ENCODE results near the gene ZFAND3. TPM values are rescaled to one million over a fixed set of nuclear protein-coding genes. Genes with fewer than 3 reads are reported as not detected.

ZFAND3 gene
- total and polyA plus RNA-seq, 10 of the 15 experiments (the other 5 are each of a cell fraction or from before 2014, with no cell fraction given) = 0.90 to 34.4 (median 16.3) TPM

DNA sequence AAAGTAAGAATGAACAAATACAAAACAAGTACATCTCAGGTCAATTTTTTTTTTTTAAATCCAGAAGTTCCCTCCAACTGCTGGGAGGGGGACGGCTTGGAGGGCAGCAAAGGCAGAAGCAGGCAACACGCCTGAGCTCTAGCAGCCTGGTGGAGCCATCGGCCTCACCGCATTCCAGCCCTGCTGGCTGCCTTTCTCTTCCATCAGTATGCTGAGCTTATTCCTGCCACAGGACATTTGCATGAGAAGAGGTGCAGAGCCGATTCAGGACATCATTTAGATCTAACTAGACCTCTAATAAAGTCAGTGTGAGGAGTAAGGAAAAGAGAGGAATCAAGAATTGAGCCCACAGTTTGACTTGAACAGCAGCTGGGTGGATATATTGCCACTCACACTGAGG is 318.8 kb downstream of the ZFAND3 start:
- FAIRE-seq (no peak), DNase-seq (ENCODE audit: low read depth, low spot score) (no peak), ATAC-seq (no peak)
- BruUV-seq (replicated peaks) = no TSS peak
- CTCF ChIA-PET = no interaction called here
- intact Hi-C loops (cut with micrococcal nuclease; ENCODE audit: unreplicated experiment) (no loop called here), in situ Hi-C loops (cut with MboI) (no loop called here)
- Histone ChIP-seq H3K27me3 (replicated peaks in 1 of 2; ENCODE audit: control insufficient read depth in 2 of 2, insufficient read depth in 2 of 2, low read length in 1 of 2) (no peaks in the 10 kb centered on the region), H3K4me1 (ENCODE audit: control insufficient read depth, insufficient read depth, low read length) (0 out of 2 replicates have a peak, but pooled peaks cover 4% of the 10 kb centered on the region), H3K9me3 (replicated peaks; ENCODE audit: control insufficient read depth, insufficient read depth, low read length) (no peaks in the 10 kb centered on the region), H3K9ac (ENCODE audit: control insufficient read depth, insufficient read depth, low read length) (no peak overlapping the region), H2AFZ (ENCODE audit: control insufficient read depth, low read depth, low read length) (no peak overlapping the region), H3K4me3 (no peak overlapping the region), H3K4me2 (ENCODE audit: control insufficient read depth, insufficient read depth) (no peak overlapping the region), H3K27ac (ENCODE audit: control insufficient read depth, insufficient read depth) (no peak overlapping the region), H4K20me1 (ENCODE audit: control insufficient read depth, insufficient read depth) (peaks cover 3% of the 10 kb centered on the region; the same call in 1 of the 2 replicates), H3K36me3 (ENCODE audit: control insufficient read depth in 2 of 2, insufficient read depth in 2 of 2, low read length in 1 of 2) (peaks cover 3 to 4% of the 10 kb centered on the region in 2 experiments; a peak in 3 of 4 replicates), H3K79me2 (ENCODE audit: control insufficient read depth, insufficient read depth, low read length) (no peaks in the 10 kb centered on the region)
- WGBS (ENCODE audit: insufficient coverage, insufficient replicate concordance, low lambda C conversion rate, missing lambda C conversion rate) = 89% methylated on average over 5 of the region's 5 CpGs
- RAD21 ChIA-PET (ENCODE audit: unreplicated experiment) = no interaction called here
- SMC1A ChIA-PET (ENCODE audit: uncharacterized antibody, unreplicated experiment) = no interaction called here
- POLR2A ChIA-PET = no interaction called here
- TF ChIP-seq, protein P1, sequence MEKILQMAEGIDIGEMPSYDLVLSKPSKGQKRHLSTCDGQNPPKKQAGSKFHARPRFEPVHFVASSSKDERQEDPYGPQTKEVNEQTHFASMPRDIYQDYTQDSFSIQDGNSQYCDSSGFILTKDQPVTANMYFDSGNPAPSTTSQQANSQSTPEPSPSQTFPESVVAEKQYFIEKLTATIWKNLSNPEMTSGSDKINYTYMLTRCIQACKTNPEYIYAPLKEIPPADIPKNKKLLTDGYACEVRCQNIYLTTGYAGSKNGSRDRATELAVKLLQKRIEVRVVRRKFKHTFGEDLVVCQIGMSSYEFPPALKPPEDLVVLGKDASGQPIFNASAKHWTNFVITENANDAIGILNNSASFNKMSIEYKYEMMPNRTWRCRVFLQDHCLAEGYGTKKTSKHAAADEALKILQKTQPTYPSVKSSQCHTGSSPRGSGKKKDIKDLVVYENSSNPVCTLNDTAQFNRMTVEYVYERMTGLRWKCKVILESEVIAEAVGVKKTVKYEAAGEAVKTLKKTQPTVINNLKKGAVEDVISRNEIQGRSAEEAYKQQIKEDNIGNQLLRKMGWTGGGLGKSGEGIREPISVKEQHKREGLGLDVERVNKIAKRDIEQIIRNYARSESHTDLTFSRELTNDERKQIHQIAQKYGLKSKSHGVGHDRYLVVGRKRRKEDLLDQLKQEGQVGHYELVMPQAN (conservative IDR thresholded peaks at IDR 0.05) = no peak
- TF ChIP-seq PAX5 (IDR thresholded peaks at IDR 0.05; ENCODE audit: borderline replicate concordance, low read depth, low read length) (no peak), FOS (IDR thresholded peaks at IDR 0.05; ENCODE audit: borderline replicate concordance, extremely low read depth, insufficient read length) (no peak), RUNX3 (IDR thresholded peaks at IDR 0.05; ENCODE audit: low read length) (no peak), ZNF24 (IDR thresholded peaks at IDR 0.05) (no peak), FOXM1 (IDR thresholded peaks at IDR 0.05; ENCODE audit: low read depth, low read length) (no peak), PAX8 (IDR thresholded peaks at IDR 0.05) (no peak), ZZZ3 (IDR thresholded peaks at IDR 0.05; ENCODE audit: control insufficient read depth, insufficient read length, low read depth) (no peak), POLR2A (IDR thresholded peaks at IDR 0.05; ENCODE audit: low read depth, low read length) (no peak), BHLHE40 (IDR thresholded peaks at IDR 0.05; ENCODE audit: borderline replicate concordance in 1 of 2, low read depth in 2 of 2, low read length in 1 of 2) (no peak), SIN3A (IDR thresholded peaks at IDR 0.05; ENCODE audit: low read depth, low read length) (no peak)
- TF ChIP-seq, protein P2, sequence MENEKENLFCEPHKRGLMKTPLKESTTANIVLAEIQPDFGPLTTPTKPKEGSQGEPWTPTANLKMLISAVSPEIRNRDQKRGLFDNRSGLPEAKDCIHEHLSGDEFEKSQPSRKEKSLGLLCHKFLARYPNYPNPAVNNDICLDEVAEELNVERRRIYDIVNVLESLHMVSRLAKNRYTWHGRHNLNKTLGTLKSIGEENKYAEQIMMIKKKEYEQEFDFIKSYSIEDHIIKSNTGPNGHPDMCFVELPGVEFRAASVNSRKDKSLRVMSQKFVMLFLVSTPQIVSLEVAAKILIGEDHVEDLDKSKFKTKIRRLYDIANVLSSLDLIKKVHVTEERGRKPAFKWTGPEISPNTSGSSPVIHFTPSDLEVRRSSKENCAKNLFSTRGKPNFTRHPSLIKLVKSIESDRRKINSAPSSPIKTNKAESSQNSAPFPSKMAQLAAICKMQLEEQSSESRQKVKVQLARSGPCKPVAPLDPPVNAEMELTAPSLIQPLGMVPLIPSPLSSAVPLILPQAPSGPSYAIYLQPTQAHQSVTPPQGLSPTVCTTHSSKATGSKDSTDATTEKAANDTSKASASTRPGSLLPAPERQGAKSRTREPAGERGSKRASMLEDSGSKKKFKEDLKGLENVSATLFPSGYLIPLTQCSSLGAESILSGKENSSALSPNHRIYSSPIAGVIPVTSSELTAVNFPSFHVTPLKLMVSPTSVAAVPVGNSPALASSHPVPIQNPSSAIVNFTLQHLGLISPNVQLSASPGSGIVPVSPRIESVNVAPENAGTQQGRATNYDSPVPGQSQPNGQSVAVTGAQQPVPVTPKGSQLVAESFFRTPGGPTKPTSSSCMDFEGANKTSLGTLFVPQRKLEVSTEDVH (IDR thresholded peaks at IDR 0.05; ENCODE audit: low read depth, partially characterized antibody) = no peak
- TF ChIP-seq, protein P3, sequence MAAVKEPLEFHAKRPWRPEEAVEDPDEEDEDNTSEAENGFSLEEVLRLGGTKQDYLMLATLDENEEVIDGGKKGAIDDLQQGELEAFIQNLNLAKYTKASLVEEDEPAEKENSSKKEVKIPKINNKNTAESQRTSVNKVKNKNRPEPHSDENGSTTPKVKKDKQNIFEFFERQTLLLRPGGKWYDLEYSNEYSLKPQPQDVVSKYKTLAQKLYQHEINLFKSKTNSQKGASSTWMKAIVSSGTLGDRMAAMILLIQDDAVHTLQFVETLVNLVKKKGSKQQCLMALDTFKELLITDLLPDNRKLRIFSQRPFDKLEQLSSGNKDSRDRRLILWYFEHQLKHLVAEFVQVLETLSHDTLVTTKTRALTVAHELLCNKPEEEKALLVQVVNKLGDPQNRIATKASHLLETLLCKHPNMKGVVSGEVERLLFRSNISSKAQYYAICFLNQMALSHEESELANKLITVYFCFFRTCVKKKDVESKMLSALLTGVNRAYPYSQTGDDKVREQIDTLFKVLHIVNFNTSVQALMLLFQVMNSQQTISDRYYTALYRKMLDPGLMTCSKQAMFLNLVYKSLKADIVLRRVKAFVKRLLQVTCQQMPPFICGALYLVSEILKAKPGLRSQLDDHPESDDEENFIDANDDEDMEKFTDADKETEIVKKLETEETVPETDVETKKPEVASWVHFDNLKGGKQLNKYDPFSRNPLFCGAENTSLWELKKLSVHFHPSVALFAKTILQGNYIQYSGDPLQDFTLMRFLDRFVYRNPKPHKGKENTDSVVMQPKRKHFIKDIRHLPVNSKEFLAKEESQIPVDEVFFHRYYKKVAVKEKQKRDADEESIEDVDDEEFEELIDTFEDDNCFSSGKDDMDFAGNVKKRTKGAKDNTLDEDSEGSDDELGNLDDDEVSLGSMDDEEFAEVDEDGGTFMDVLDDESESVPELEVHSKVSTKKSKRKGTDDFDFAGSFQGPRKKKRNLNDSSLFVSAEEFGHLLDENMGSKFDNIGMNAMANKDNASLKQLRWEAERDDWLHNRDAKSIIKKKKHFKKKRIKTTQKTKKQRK (IDR thresholded peaks at IDR 0.05; ENCODE audit: low read depth, low read length) = no peak
- TF ChIP-seq, protein P4, sequence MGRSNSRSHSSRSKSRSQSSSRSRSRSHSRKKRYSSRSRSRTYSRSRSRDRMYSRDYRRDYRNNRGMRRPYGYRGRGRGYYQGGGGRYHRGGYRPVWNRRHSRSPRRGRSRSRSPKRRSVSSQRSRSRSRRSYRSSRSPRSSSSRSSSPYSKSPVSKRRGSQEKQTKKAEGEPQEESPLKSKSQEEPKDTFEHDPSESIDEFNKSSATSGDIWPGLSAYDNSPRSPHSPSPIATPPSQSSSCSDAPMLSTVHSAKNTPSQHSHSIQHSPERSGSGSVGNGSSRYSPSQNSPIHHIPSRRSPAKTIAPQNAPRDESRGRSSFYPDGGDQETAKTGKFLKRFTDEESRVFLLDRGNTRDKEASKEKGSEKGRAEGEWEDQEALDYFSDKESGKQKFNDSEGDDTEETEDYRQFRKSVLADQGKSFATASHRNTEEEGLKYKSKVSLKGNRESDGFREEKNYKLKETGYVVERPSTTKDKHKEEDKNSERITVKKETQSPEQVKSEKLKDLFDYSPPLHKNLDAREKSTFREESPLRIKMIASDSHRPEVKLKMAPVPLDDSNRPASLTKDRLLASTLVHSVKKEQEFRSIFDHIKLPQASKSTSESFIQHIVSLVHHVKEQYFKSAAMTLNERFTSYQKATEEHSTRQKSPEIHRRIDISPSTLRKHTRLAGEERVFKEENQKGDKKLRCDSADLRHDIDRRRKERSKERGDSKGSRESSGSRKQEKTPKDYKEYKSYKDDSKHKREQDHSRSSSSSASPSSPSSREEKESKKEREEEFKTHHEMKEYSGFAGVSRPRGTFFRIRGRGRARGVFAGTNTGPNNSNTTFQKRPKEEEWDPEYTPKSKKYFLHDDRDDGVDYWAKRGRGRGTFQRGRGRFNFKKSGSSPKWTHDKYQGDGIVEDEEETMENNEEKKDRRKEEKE (IDR thresholded peaks at IDR 0.05) = no peak
